Keratinocyte (primary cell): ENCODE results near the gene DDX50.
"Not testable (repeated sequence)": the region's sequence is repeated elsewhere in the genome, so short reads cannot be mapped to it uniquely, and the experiment has no call there.

Source experiments
- CTCF ChIP-seq, 3 experiments: IDR thresholded peaks in 1 of 3; conservative IDR thresholded peaks in 1 of 3; optimal IDR thresholded peaks in 1 of 3; 2 replicates in 2 of 3; 3 replicates in 1 of 3; pipeline versions ENCODE3 to v1.5.1; 2011; ENCODE audit warnings: low read length in 3 of 3, mild to moderate bottlenecking in 3 of 3, moderate library complexity in 2 of 3, control low read depth in 1 of 3, inconsistent platforms in 1 of 3; ENCODE audit not compliant: insufficient read depth in 2 of 3; ENCODE audit errors: extremely low read depth in 1 of 3
- EZH2 ChIP-seq: IDR thresholded peaks from one replicate; pipeline ENCODE4 v1.6.1; 2012; ENCODE audit warnings: inconsistent platforms, mild to moderate bottlenecking, low read length, moderate library complexity

GRCh38 chr10:68932860-68933259 is 31.7 kb downstream of the DDX50 start:
- not testable (repeated sequence) for TF ChIP-seq CTCF (optimal IDR thresholded peaks at IDR 0.05 in 1 of 3, IDR thresholded peaks at IDR 0.05 in 1 of 3, conservative IDR thresholded peaks at IDR 0.05 in 1 of 3; ENCODE audit: extremely low read depth in 1 of 3, insufficient read depth in 2 of 3, low read length in 3 of 3); EZH2
